Activated CD4-positive, alpha-beta memory T cell treated with anti-CD3 and anti-CD28 coated beads for 36 hours (primary cell): ENCODE measurements around the gene SHROOM3. TPM values are rescaled to one million over a fixed set of nuclear protein-coding genes. Genes with fewer than 3 reads are reported as not detected.

ENCODE experiments used
- CTCF ChIA-PET: fragments of 350-600 bp; sonication (Branson Sonifier 250); formaldehyde crosslinking; loops from one replicate; lab custom pipeline; 2021; ENCODE audit warnings: antibody characterized with exemption, inconsistent platforms; lab: Charles Lee
- POLR2A ChIA-PET: fragments of 350-600 bp; sonication (Branson Sonifier 250); formaldehyde crosslinking; loops from one replicate; lab custom pipeline; 2021; ENCODE audit warnings: antibody characterized with exemption; lab: Charles Lee
- DNase-seq: peaks from one replicate; pipeline ENCODE4 v3.0.0-alpha.2; 2020
- H3K27ac Mint-ChIP-seq: one replicate; pipeline ENCODE4 v1.8.0; 2021; ENCODE audit warnings: mixed read lengths
- H3K27me3 Mint-ChIP-seq: one replicate; pipeline ENCODE4 v1.8.0; 2021; ENCODE audit warnings: mixed read lengths
- H3K36me3 Mint-ChIP-seq: one replicate; pipeline ENCODE4 v1.8.0; 2021; ENCODE audit warnings: mixed read lengths
- H3K4me1 Mint-ChIP-seq: one replicate; pipeline ENCODE4 v1.8.0; 2021; ENCODE audit warnings: low read depth, mixed read lengths
- H3K4me3 Mint-ChIP-seq: one replicate; pipeline ENCODE4 v1.8.0; 2021; ENCODE audit warnings: mild to moderate bottlenecking, mixed read lengths
- H3K9me3 Mint-ChIP-seq: one replicate; pipeline ENCODE4 v1.8.0; 2021; ENCODE audit warnings: mixed read lengths
- intact Hi-C: fragments of 100-400 bp; cut with micrococcal nuclease; formaldehyde crosslinking; loops from one replicate; pipeline ENCODE4 v1.15.1; 2023
- total RNA-seq, 2 experiments: library from RNA; stranded (reverse); gene quantifications; one replicate each; pipeline ENCODE4 v1.2.3, GENCODE V29; 2021

The SHROOM3 gene
- total RNA-seq, 2 experiments from 2014 or later, result not detected

GRCh38 chr4:76546759-76547742, 112.0 kb downstream of the SHROOM3 start:
- Mint-ChIP-seq H3K27ac (no peak overlapping the region), H3K4me1 (peaks cover 10% of the 10 kb centered on the region), H3K9me3 (no peaks in the 10 kb centered on the region), H3K36me3 (no peaks in the 10 kb centered on the region), H3K4me3 (no peak overlapping the region), H3K27me3 (no peaks in the 10 kb centered on the region)
- ChIA-PET POLR2A (no interaction called here), CTCF (interaction anchor here (1.2 kb wide), 1 partner anchor 8 kb away, joined by 3 read pairs; no protein-coding TSS in a partner anchor)
- no peak for DNase-seq
- intact Hi-C loops, result no loop called here

- Mint-ChIP-seq H3K27ac (no peak overlapping the region), H3K9me3 (no peaks in the 10 kb centered on the region), H3K4me3 (no peak overlapping the region), H3K27me3 (no peaks in the 10 kb centered on the region), H3K4me1 (peaks cover 10% of the 10 kb centered on the region), H3K36me3 (no peaks in the 10 kb centered on the region)
- ChIA-PET CTCF (interaction anchor here (0.5 kb wide), 1 partner anchor 118 kb away, joined by 3 read pairs; no protein-coding TSS in a partner anchor), POLR2A (no interaction called here)
- DNase-seq, result no peak
- intact Hi-C loops, result no loop called here
Observed at GRCh38 chr4:76548704-76549103, 113.7 kb downstream of the SHROOM3 start.

GRCh38 chr4:76549765-76550164, 114.7 kb downstream of the SHROOM3 start:
- Mint-ChIP-seq H3K27me3 (peaks cover 2% of the 10 kb centered on the region), H3K4me3 (no peak overlapping the region), H3K27ac (no peak overlapping the region), H3K36me3 (no peaks in the 10 kb centered on the region), H3K4me1 (peaks cover 7% of the 10 kb centered on the region), H3K9me3 (no peaks in the 10 kb centered on the region)
- POLR2A ChIA-PET, result no interaction called here
- intact Hi-C loops, result no loop called here
- DNase-seq, result no peak
- CTCF ChIA-PET, result no interaction called here

GRCh38 chr4:76550966-76551780, 116.1 kb downstream of the SHROOM3 start:
- no peak for DNase-seq
- POLR2A ChIA-PET, result no interaction called here
- intact Hi-C loops, result no loop called here
- Mint-ChIP-seq H3K36me3 (no peaks in the 10 kb centered on the region), H3K27ac (no peak overlapping the region), H3K4me1 (no peaks in the 10 kb centered on the region), H3K27me3 (peaks cover 3% of the 10 kb centered on the region), H3K4me3 (no peak overlapping the region), H3K9me3 (no peaks in the 10 kb centered on the region)
- CTCF ChIA-PET, result no interaction called here

- ChIA-PET POLR2A (no interaction called here), CTCF (no interaction called here)
- Mint-ChIP-seq H3K36me3 (no peaks in the 10 kb centered on the region), H3K9me3 (no peaks in the 10 kb centered on the region), H3K4me1 (no peaks in the 10 kb centered on the region), H3K27me3 (peaks cover 7% of the 10 kb centered on the region), H3K4me3 (no peak overlapping the region), H3K27ac (no peak overlapping the region)
- DNase-seq, result no peak
- intact Hi-C loops, result no loop called here
Observed at GRCh38 chr4:76554630-76555029, 119.6 kb downstream of the SHROOM3 start.

GRCh38 chr4:76556452-76556851, 121.4 kb downstream of the SHROOM3 start:
- ChIA-PET POLR2A (no interaction called here), CTCF (no interaction called here)
- H3K27me3 Mint-ChIP-seq, result peaks cover 8% of the 10 kb centered on the region
- H3K4me1 Mint-ChIP-seq, result no peaks in the 10 kb centered on the region
- no peak overlapping the region for H3K27ac Mint-ChIP-seq
- H3K36me3 Mint-ChIP-seq, result no peaks in the 10 kb centered on the region
- DNase-seq, result no peak
- intact Hi-C loops, result no loop called here
- no peak overlapping the region for H3K4me3 Mint-ChIP-seq
- no peaks in the 10 kb centered on the region for H3K9me3 Mint-ChIP-seq

GRCh38 chr4:76558396-76559235, 123.6 kb downstream of the SHROOM3 start:
- no peaks in the 10 kb centered on the region for H3K36me3 Mint-ChIP-seq
- intact Hi-C loops, result no loop called here

GRCh38 chr4:76559236-76560071, 124.4 kb downstream of the SHROOM3 start:
- POLR2A ChIA-PET, result no interaction called here
- H3K27ac Mint-ChIP-seq, result no peak overlapping the region
- CTCF ChIA-PET, result no interaction called here

More at GRCh38 chr4:76558396-76559235, 123.6 kb downstream of the SHROOM3 start:
- H3K9me3 Mint-ChIP-seq, result no peaks in the 10 kb centered on the region
- ChIA-PET CTCF (no interaction called here), POLR2A (no interaction called here)
- DNase-seq, result no peak
- H3K4me3 Mint-ChIP-seq, result no peak overlapping the region
- no peak overlapping the region for H3K27ac Mint-ChIP-seq
- peaks cover 2% of the 10 kb centered on the region for H3K4me1 Mint-ChIP-seq
- peaks cover 8% of the 10 kb centered on the region for H3K27me3 Mint-ChIP-seq

GRCh38 chr4:76562161-76562560, 127.1 kb downstream of the SHROOM3 start:
- Mint-ChIP-seq H3K9me3 (no peaks in the 10 kb centered on the region), H3K27me3 (peaks cover 6% of the 10 kb centered on the region), H3K27ac (no peak overlapping the region), H3K4me1 (peaks cover 2% of the 10 kb centered on the region), H3K36me3 (no peaks in the 10 kb centered on the region), H3K4me3 (no peak overlapping the region)
- ChIA-PET CTCF (no interaction called here), POLR2A (no interaction called here)
- no peak for DNase-seq
- intact Hi-C loops, result no loop called here

More at GRCh38 chr4:76559236-76560071, 124.4 kb downstream of the SHROOM3 start:
- Mint-ChIP-seq H3K4me3 (no peak overlapping the region), H3K4me1 (peaks cover 2% of the 10 kb centered on the region), H3K27me3 (peaks cover 7% of the 10 kb centered on the region), H3K36me3 (no peaks in the 10 kb centered on the region), H3K9me3 (no peaks in the 10 kb centered on the region)
- intact Hi-C loops, result no loop called here
- no peak for DNase-seq

- H3K4me1 Mint-ChIP-seq, result peaks cover 2% of the 10 kb centered on the region
- no peak overlapping the region for H3K27ac Mint-ChIP-seq
- no peak overlapping the region for H3K4me3 Mint-ChIP-seq
- ChIA-PET CTCF (no interaction called here), POLR2A (no interaction called here)
- intact Hi-C loops, result no loop called here
- DNase-seq, result no peak
- H3K9me3 Mint-ChIP-seq, result no peaks in the 10 kb centered on the region
- no peaks in the 10 kb centered on the region for H3K36me3 Mint-ChIP-seq
- H3K27me3 Mint-ChIP-seq, result peaks cover 6% of the 10 kb centered on the region
Observed at GRCh38 chr4:76562836-76563453, 127.9 kb downstream of the SHROOM3 start.
